ENCODE measurements around the gene CAPS2. TPM values are rescaled to one million over a fixed set of nuclear protein-coding genes. Genes with fewer than 3 reads are reported as not detected.

Gene CAPS2
- total and polyA plus RNA-seq, 9 of the 15 experiments (the other 6 are each of a cell fraction or from before 2014, with no cell fraction given) = 0.10 to 0.82 (median 0.47) TPM; not detected in 1

GRCh38 chr12:75329918-75330826 is at the start of gene CAPS2 (continued):
- TF ChIP-seq ATF3 (IDR thresholded peaks at IDR 0.05) = 0 out of 2 replicates have a peak, but pooled peaks have one; percentile 9
- TF ChIP-seq ATF3 (CRISPR knock-in tag; conservative IDR thresholded peaks at IDR 0.05) = no peak
- peak; percentile 45 for TF ChIP-seq PKNOX1 (IDR thresholded peaks at IDR 0.05)
- TF ChIP-seq SNAPC5 (CRISPR knock-in tag; IDR thresholded peaks at IDR 0.05) = no peak
- TF ChIP-seq SNRNP70 (optimal IDR thresholded peaks at IDR 0.05; ENCODE audit: low read depth, low read length) = no peak
- TF ChIP-seq ZNF277 (CRISPR knock-in tag; IDR thresholded peaks at IDR 0.05; ENCODE audit: borderline replicate concordance) = no peak
- no peak for TF ChIP-seq MITF (IDR thresholded peaks at IDR 0.05)
- no peak for TF ChIP-seq ZBTB49 (CRISPR knock-in tag; IDR thresholded peaks at IDR 0.05; ENCODE audit: borderline replicate concordance)
- no peak for TF ChIP-seq SRSF3 (IDR thresholded peaks at IDR 0.05; ENCODE audit: insufficient read depth, low read length)
- TF ChIP-seq ZFX (CRISPR knock-in tag; IDR thresholded peaks at IDR 0.05) = peak; percentile 66; the same call in 1 of the 2 replicates
- no peak for TF ChIP-seq SNIP1 (IDR thresholded peaks at IDR 0.05; ENCODE audit: low read depth)
- no peak for TF ChIP-seq SRSF9 (IDR thresholded peaks at IDR 0.05; ENCODE audit: borderline replicate concordance, low read depth, low read length)
- TF ChIP-seq CHCHD3 (CRISPR knock-in tag; IDR thresholded peaks at IDR 0.05) = no peak
- TF ChIP-seq RFX5 (IDR thresholded peaks at IDR 0.05; ENCODE audit: low read depth, low read length) = peak; percentile 53
- TF ChIP-seq PRPF4 (IDR thresholded peaks at IDR 0.05; ENCODE audit: insufficient read depth, low read depth, low read length, poor library complexity, severe bottlenecking) = no peak
- TF ChIP-seq HIVEP1 (CRISPR knock-in tag; IDR thresholded peaks at IDR 0.05) = no peak
- TF ChIP-seq ATF2 (CRISPR knock-in tag; IDR thresholded peaks at IDR 0.05) = no peak
